GM23338 (cell line): ENCODE results near the gene FABP6. TPM values are rescaled to one million over a fixed set of nuclear protein-coding genes. Genes with fewer than 3 reads are reported as not detected.
A peak's percentile ranks its signal among the peaks of the same experiment; 100 is the strongest.

Source experiments
- ATAC-seq: fragments of 200-7000 bp; cut with Tn5 transposase; 3 replicates; pipeline ENCODE4 v1.9.1; 2020
- DNase-seq: peaks from one replicate; pipeline ENCODE4 v3.0.0-alpha.2; 2015; ENCODE audit warnings: low spot score
- H2AFZ ChIP-seq: fragments of 200-600 bp; sonication (generic); 2 replicates; pipeline ENCODE4 v1.8.0; 2016; ENCODE audit warnings: antibody characterized with exemption, mild to moderate bottlenecking, moderate library complexity
- H3F3A ChIP-seq: fragments of 200-600 bp; sonication (generic); replicated peaks from 2 replicates; pipeline ENCODE4 v1.8.0; 2017; ENCODE audit warnings: antibody characterized with exemption, mixed run types, low read depth
- H3K27ac ChIP-seq: fragments of 200-600 bp; sonication (generic); 2 replicates; pipeline ENCODE4 v1.6.1; 2016; ENCODE audit warnings: low read depth
- H3K27me3 ChIP-seq: fragments of 200-600 bp; sonication (generic); 2 replicates; pipeline ENCODE4 v1.8.0; 2016; ENCODE audit warnings: mild to moderate bottlenecking, mixed run types, moderate library complexity; ENCODE audit not compliant: insufficient read depth
- H3K36me3 ChIP-seq: fragments of 200-600 bp; sonication (generic); 2 replicates; pipeline ENCODE4 v1.8.0; 2016; ENCODE audit warnings: mild to moderate bottlenecking; ENCODE audit not compliant: insufficient read depth
- H3K4me1 ChIP-seq: fragments of 200-600 bp; sonication (generic); 2 replicates; pipeline ENCODE4 v1.8.0; 2016; ENCODE audit warnings: mild to moderate bottlenecking, moderate library complexity; ENCODE audit not compliant: insufficient read depth
- H3K4me2 ChIP-seq: fragments of 200-600 bp; sonication (generic); 2 replicates; pipeline ENCODE4 v1.7.1; 2017; ENCODE audit warnings: mixed run types
- H3K4me3 ChIP-seq: fragments of 200-600 bp; sonication (generic); 2 replicates; pipeline ENCODE4 v1.6.1; 2016; ENCODE audit warnings: mixed run types
- H3K79me2 ChIP-seq: fragments of 200-600 bp; sonication (generic); replicated peaks from 2 replicates; pipeline ENCODE4 v1.8.0; 2017; ENCODE audit warnings: mild to moderate bottlenecking; ENCODE audit not compliant: insufficient read depth
- H3K9me2 ChIP-seq: fragments of 200-600 bp; sonication (generic); 2 replicates; pipeline ENCODE4 v1.8.0; 2017; ENCODE audit not compliant: insufficient read depth
- H4K20me1 ChIP-seq: fragments of 200-600 bp; sonication (generic); replicated peaks from 2 replicates; pipeline ENCODE4 v1.8.0; 2017; ENCODE audit warnings: mild to moderate bottlenecking; ENCODE audit not compliant: insufficient read depth
- H3K27ac Mint-ChIP-seq: 2 replicates; pipeline ENCODE4 v1.8.0; 2020; ENCODE audit warnings: inconsistent platforms, mild to moderate bottlenecking, moderate library complexity, mixed read lengths
- H3K27me3 Mint-ChIP-seq: 3 replicates; pipeline ENCODE4 v1.8.0; 2022; ENCODE audit warnings: low read depth, mild to moderate bottlenecking, moderate library complexity, mixed read lengths, inconsistent platforms; ENCODE audit not compliant: insufficient read depth, poor library complexity
- H3K36me3 Mint-ChIP-seq: 3 replicates; pipeline ENCODE4 v1.8.0; 2021; ENCODE audit warnings: low read depth, mild to moderate bottlenecking, inconsistent platforms, moderate library complexity, mixed read lengths
- H3K4me1 Mint-ChIP-seq: 3 replicates; pipeline ENCODE4 v1.8.0; 2020; ENCODE audit warnings: mild to moderate bottlenecking, inconsistent platforms, mixed read lengths
- H3K4me3 Mint-ChIP-seq: 3 replicates; pipeline ENCODE4 v1.8.0; 2021; ENCODE audit warnings: moderate library complexity, mild to moderate bottlenecking, inconsistent platforms, mixed read lengths
- H3K9me3 Mint-ChIP-seq: 3 replicates; pipeline ENCODE4 v1.8.0; 2020; ENCODE audit warnings: moderate library complexity, mild to moderate bottlenecking, inconsistent platforms, mixed read lengths
- CREB1 ChIP-seq: fragments of 250-450 bp; sonication (Bioruptor Pico); IDR thresholded peaks from 2 replicates; pipeline ENCODE4 v1.5.0; 2020; ENCODE audit warnings: low read depth, mild to moderate bottlenecking, moderate library complexity
- EZH2phosphoT487 ChIP-seq: fragments of 200-600 bp; sonication (generic); IDR thresholded peaks from one replicate; pipeline ENCODE4 v1.8.1; 2018; ENCODE audit warnings: antibody characterized with exemption; ENCODE audit not compliant: unreplicated experiment
- NANOG ChIP-seq: IDR thresholded peaks from 2 replicates; pipeline ENCODE4 v1.6.1; 2016; ENCODE audit warnings: antibody characterized with exemption, borderline replicate concordance
- ZNF114 ChIP-seq: fragments of 250-450 bp; sonication (Bioruptor Pico); IDR thresholded peaks from 2 replicates; pipeline ENCODE4 v1.5.0; 2020; ENCODE audit warnings: mild to moderate bottlenecking, moderate library complexity
- polyA plus RNA-seq: library from polyadenylated mRNA; unstranded; fragments of >200 nt; fragmentation: Nextera tagmentation; extraction: Ambion mirVana; gene quantifications from 2 replicates; pipeline ENCODE4 v1.2.1, GENCODE V29; 2016
- total RNA-seq: library from RNA; depleted of rRNA; stranded (reverse); fragments of >200 nt; shearing (Covaris generic); gene quantifications from 2 replicates; pipeline ENCODE4 v1.2.3, GENCODE V29; 2014
- TF ChIP-seq, protein P1 (sequence below), 2 experiments: fragments of 200-600 bp in 1 of 2; sonication (generic) in 1 of 2; conservative IDR thresholded peaks; 2 replicates each; pipeline versions ENCODE4 v1.5.1 to v1.6.1; 2016 to 2017; ENCODE audit warnings: antibody characterized with exemption in 2 of 2, low read depth in 2 of 2, mild to moderate bottlenecking in 2 of 2, moderate library complexity in 1 of 2
- TF ChIP-seq, protein P2 (sequence below): IDR thresholded peaks from one replicate; pipeline ENCODE4 v1.6.1; 2018; ENCODE audit warnings: antibody characterized with exemption; ENCODE audit not compliant: unreplicated experiment

Gene FABP6
- total and polyA plus RNA-seq, 2 experiments from 2014 or later, result 2.2 to 7.5 TPM

DNA sequence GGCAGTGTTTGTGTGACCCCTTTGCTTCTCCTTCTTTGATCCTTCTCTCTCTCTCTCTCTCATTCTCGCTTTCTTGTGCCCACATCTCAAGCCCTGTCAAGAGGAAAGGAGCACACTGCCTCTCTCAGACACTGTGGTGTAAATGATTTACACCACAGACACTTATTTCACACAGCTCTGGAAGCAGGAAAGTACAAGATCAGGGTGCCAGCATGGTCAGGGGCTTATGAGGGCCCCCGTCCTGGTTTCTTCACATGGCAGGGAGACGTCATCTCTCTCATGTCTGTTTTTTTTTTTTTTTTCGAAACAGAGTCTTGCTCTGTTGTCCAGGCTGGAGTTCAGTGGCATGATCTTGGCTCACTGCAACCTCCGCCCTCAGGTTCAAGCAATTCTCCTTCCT, 6.4 kb downstream of the FABP6 start:
- Histone ChIP-seq H2AFZ (no peak overlapping the region), H3F3A (no peaks in the 10 kb centered on the region; the same call in 1 of the 2 replicates), H3K4me3 (no peak overlapping the region), H3K4me2 (no peak overlapping the region), H3K36me3 (no peaks in the 10 kb centered on the region), H4K20me1 (no peaks in the 10 kb centered on the region), H3K27me3 (no peaks in the 10 kb centered on the region), H3K27ac (no peak overlapping the region), H3K9me2 (no peaks in the 10 kb centered on the region), H3K79me2 (no peaks in the 10 kb centered on the region), H3K4me1 (peaks cover 18% of the 10 kb centered on the region)
- Mint-ChIP-seq H3K27me3 (peaks cover 25% of the 10 kb centered on the region), H3K36me3 (peaks cover 9% of the 10 kb centered on the region), H3K9me3 (peaks cover 19% of the 10 kb centered on the region), H3K4me1 (peaks cover 26% of the 10 kb centered on the region), H3K4me3 (no peak overlapping the region), H3K27ac (no peak overlapping the region; the same call in 1 of the 2 replicates)
- TF ChIP-seq NANOG, result no peak
- TF ChIP-seq, protein P1, sequence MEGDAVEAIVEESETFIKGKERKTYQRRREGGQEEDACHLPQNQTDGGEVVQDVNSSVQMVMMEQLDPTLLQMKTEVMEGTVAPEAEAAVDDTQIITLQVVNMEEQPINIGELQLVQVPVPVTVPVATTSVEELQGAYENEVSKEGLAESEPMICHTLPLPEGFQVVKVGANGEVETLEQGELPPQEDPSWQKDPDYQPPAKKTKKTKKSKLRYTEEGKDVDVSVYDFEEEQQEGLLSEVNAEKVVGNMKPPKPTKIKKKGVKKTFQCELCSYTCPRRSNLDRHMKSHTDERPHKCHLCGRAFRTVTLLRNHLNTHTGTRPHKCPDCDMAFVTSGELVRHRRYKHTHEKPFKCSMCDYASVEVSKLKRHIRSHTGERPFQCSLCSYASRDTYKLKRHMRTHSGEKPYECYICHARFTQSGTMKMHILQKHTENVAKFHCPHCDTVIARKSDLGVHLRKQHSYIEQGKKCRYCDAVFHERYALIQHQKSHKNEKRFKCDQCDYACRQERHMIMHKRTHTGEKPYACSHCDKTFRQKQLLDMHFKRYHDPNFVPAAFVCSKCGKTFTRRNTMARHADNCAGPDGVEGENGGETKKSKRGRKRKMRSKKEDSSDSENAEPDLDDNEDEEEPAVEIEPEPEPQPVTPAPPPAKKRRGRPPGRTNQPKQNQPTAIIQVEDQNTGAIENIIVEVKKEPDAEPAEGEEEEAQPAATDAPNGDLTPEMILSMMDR (conservative IDR thresholded peaks at IDR 0.05; ENCODE audit: low read depth in 2 of 2), result 0 out of 4 replicates have a peak, but pooled peaks of 1 of the 2 experiments have one; percentile 11
- ATAC-seq (no peak), DNase-seq (no peak)

DNA sequence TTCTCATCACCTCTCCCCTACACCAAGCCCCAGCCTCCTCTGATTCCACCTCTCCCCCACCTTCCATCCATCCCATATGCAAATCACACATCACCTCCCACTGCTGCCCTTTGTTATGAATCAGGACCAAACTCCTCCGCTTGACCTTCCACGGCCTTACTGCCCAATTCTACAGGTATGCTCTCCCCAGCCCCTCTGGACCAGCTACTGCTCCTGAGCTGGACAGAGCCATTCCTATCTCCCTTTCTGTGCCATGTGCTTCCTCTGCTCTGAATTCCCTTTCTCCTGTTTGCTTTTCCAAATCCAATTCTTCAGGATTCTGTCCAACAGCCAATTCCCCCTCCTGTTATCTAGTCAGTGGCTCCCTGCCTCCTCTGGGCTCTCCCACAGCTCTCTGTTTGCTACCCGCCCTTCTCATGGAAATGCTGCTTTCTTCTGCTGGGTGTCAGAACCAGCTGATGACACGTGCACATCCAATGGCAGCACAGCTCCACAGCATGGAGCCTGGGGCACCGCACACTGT, 8.3 kb downstream of the FABP6 start:
- peak; percentile 89 for ATAC-seq
- H3K79me2 ChIP-seq, result no peaks in the 10 kb centered on the region
- peak overlapping the region; percentile 10 for H3K27ac Mint-ChIP-seq

More for the DNA sequence above, 8.3 kb downstream of the FABP6 start:
- peak; percentile 79 for DNase-seq
- H3K27ac ChIP-seq, result peak overlapping the region; percentile 46; the same call in 1 of the 2 replicates
- H3F3A ChIP-seq, result no peaks in the 10 kb centered on the region; the same call in 1 of the 2 replicates
- H3K36me3 ChIP-seq, result no peaks in the 10 kb centered on the region
- H3K4me1 Mint-ChIP-seq, result peaks cover 24% of the 10 kb centered on the region
- H3K4me3 Mint-ChIP-seq, result peak overlapping the region; percentile 8; the same call in 1 of the 3 replicates
- no peaks in the 10 kb centered on the region for H4K20me1 ChIP-seq
- H3K4me3 ChIP-seq, result no peak overlapping the region; the same call in 1 of the 2 replicates
- no peaks in the 10 kb centered on the region for H3K9me2 ChIP-seq
- peaks cover 9% of the 10 kb centered on the region for H3K36me3 Mint-ChIP-seq
- H3K27me3 ChIP-seq, result no peaks in the 10 kb centered on the region
- peaks cover 19% of the 10 kb centered on the region for H3K9me3 Mint-ChIP-seq
- TF ChIP-seq EZH2phosphoT487 (no peak), ZNF114 (CRISPR knock-in tag) (no peak), CREB1 (peak; percentile 39)
- TF ChIP-seq, protein P2, sequence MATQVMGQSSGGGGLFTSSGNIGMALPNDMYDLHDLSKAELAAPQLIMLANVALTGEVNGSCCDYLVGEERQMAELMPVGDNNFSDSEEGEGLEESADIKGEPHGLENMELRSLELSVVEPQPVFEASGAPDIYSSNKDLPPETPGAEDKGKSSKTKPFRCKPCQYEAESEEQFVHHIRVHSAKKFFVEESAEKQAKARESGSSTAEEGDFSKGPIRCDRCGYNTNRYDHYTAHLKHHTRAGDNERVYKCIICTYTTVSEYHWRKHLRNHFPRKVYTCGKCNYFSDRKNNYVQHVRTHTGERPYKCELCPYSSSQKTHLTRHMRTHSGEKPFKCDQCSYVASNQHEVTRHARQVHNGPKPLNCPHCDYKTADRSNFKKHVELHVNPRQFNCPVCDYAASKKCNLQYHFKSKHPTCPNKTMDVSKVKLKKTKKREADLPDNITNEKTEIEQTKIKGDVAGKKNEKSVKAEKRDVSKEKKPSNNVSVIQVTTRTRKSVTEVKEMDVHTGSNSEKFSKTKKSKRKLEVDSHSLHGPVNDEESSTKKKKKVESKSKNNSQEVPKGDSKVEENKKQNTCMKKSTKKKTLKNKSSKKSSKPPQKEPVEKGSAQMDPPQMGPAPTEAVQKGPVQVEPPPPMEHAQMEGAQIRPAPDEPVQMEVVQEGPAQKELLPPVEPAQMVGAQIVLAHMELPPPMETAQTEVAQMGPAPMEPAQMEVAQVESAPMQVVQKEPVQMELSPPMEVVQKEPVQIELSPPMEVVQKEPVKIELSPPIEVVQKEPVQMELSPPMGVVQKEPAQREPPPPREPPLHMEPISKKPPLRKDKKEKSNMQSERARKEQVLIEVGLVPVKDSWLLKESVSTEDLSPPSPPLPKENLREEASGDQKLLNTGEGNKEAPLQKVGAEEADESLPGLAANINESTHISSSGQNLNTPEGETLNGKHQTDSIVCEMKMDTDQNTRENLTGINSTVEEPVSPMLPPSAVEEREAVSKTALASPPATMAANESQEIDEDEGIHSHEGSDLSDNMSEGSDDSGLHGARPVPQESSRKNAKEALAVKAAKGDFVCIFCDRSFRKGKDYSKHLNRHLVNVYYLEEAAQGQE, result peak; percentile 51
- H3K27me3 Mint-ChIP-seq, result peaks cover 26% of the 10 kb centered on the region
- H2AFZ ChIP-seq, result peak overlapping the region; percentile 14; the same call in 1 of the 2 replicates
- H3K4me2 ChIP-seq, result peak overlapping the region; percentile 70
- peaks cover 18% of the 10 kb centered on the region for H3K4me1 ChIP-seq
